Activated T-cell treated with anti-CD3 and anti-CD28 coated beads for 4 hours (primary cell): ENCODE data around the gene WARS2.

Experiments used
- DNase-seq: peaks from one replicate; pipeline ENCODE4 v3.0.0-alpha.2; 2020

Gene WARS2

GRCh38 chr1:118982266-118982665, 158.2 kb downstream of the WARS2 start:
- no peak for DNase-seq

GRCh38 chr1:118981436-118981835, 159.0 kb downstream of the WARS2 start:
- DNase-seq = no peak
